Glutamatergic neuron (in vitro differentiated cells): Measurements from ENCODE around the gene GREB1. TPM values are rescaled to one million over a fixed set of nuclear protein-coding genes. Genes with fewer than 3 reads are reported as not detected.

Experiments used
- DNase-seq: peaks from one replicate; pipeline ENCODE4 v3.0.0; 2022
- H3K27ac Mint-ChIP-seq: one replicate; pipeline ENCODE4 v1.8.0; 2020; ENCODE audit warnings: mild to moderate bottlenecking, mixed read lengths, inconsistent platforms; ENCODE audit not compliant: unreplicated experiment
- H3K27me3 Mint-ChIP-seq: one replicate; pipeline ENCODE4 v1.8.0; 2020; ENCODE audit warnings: mild to moderate bottlenecking, moderate library complexity, mixed read lengths, inconsistent platforms; ENCODE audit not compliant: unreplicated experiment
- H3K36me3 Mint-ChIP-seq: one replicate; pipeline ENCODE4 v1.8.0; 2020; ENCODE audit warnings: mild to moderate bottlenecking, mixed read lengths, inconsistent platforms; ENCODE audit not compliant: unreplicated experiment
- H3K4me1 Mint-ChIP-seq: one replicate; pipeline ENCODE4 v1.8.0; 2020; ENCODE audit warnings: mild to moderate bottlenecking, low read depth, mixed read lengths, inconsistent platforms; ENCODE audit not compliant: unreplicated experiment
- H3K4me3 Mint-ChIP-seq: one replicate; pipeline ENCODE4 v1.8.0; 2020; ENCODE audit warnings: mild to moderate bottlenecking, mixed read lengths, inconsistent platforms; ENCODE audit not compliant: unreplicated experiment
- H3K9me3 Mint-ChIP-seq: one replicate; pipeline ENCODE4 v1.8.0; 2020; ENCODE audit warnings: mild to moderate bottlenecking, moderate library complexity, mixed read lengths, inconsistent platforms; ENCODE audit not compliant: unreplicated experiment
- CTCF ChIP-seq: fragments of 200-600 bp; sonication (generic); IDR thresholded peaks from one replicate; pipeline ENCODE4 v1.5.0; 2021; ENCODE audit not compliant: partially characterized antibody, unreplicated experiment
- total RNA-seq: library from RNA; stranded (reverse); fragmentation: NEBNext Ultra II Directional; extraction: Animal tissue kit (Norgen Biotek cat#: 25700); gene quantifications from one replicate; pipeline ENCODE4 v1.2.1, GENCODE V29; 2021; ENCODE audit not compliant: unreplicated experiment

GREB1 gene
- total RNA-seq, 1 donor from 2014 or later, result 134 TPM

- Mint-ChIP-seq H3K36me3 (no peaks in the 10 kb centered on the region), H3K4me1 (peaks cover 17% of the 10 kb centered on the region), H3K9me3 (peaks cover 5% of the 10 kb centered on the region), H3K27me3 (no peaks in the 10 kb centered on the region), H3K4me3 (no peak overlapping the region), H3K27ac (no peak overlapping the region)
- DNase-seq, result no peak
- no peak for TF ChIP-seq CTCF
Measured at GRCh38 chr2:11524470-11524869, 9.4 kb upstream of the GREB1 start.

- peaks cover 5% of the 10 kb centered on the region for H3K9me3 Mint-ChIP-seq
- no peak overlapping the region for H3K27ac Mint-ChIP-seq
- peaks cover 17% of the 10 kb centered on the region for H3K4me1 Mint-ChIP-seq
- no peak for TF ChIP-seq CTCF
- H3K4me3 Mint-ChIP-seq, result no peak overlapping the region
- no peaks in the 10 kb centered on the region for H3K36me3 Mint-ChIP-seq
- no peak for DNase-seq
- no peaks in the 10 kb centered on the region for H3K27me3 Mint-ChIP-seq
Measured at GRCh38 chr2:11525762-11526161, 8.1 kb upstream of the GREB1 start.

GRCh38 chr2:11527001-11527400 is 6.8 kb upstream of the GREB1 start:
- no peaks in the 10 kb centered on the region for H3K36me3 Mint-ChIP-seq
- peaks cover 11% of the 10 kb centered on the region for H3K4me1 Mint-ChIP-seq
- H3K4me3 Mint-ChIP-seq, result no peak overlapping the region
- no peak for DNase-seq
- H3K27me3 Mint-ChIP-seq, result no peaks in the 10 kb centered on the region
- no peak for TF ChIP-seq CTCF
- peaks cover 5% of the 10 kb centered on the region for H3K9me3 Mint-ChIP-seq
- H3K27ac Mint-ChIP-seq, result no peak overlapping the region

- no peak overlapping the region for H3K27ac Mint-ChIP-seq
- no peak overlapping the region for H3K4me3 Mint-ChIP-seq
- no peaks in the 10 kb centered on the region for H3K36me3 Mint-ChIP-seq
- no peak for TF ChIP-seq CTCF
- H3K27me3 Mint-ChIP-seq, result no peaks in the 10 kb centered on the region
- H3K9me3 Mint-ChIP-seq, result peaks cover 5% of the 10 kb centered on the region
- DNase-seq, result no peak
- peaks cover 13% of the 10 kb centered on the region for H3K4me1 Mint-ChIP-seq
Measured at GRCh38 chr2:11528228-11528627, 5.6 kb upstream of the GREB1 start.

GRCh38 chr2:11530864-11531465 is 2.9 kb upstream of the GREB1 start:
- Mint-ChIP-seq H3K4me3 (no peak overlapping the region), H3K4me1 (peaks cover 16% of the 10 kb centered on the region), H3K27me3 (no peaks in the 10 kb centered on the region), H3K9me3 (no peaks in the 10 kb centered on the region), H3K27ac (no peak overlapping the region), H3K36me3 (no peaks in the 10 kb centered on the region)
- no peak for DNase-seq
- no peak for TF ChIP-seq CTCF
